SHP77 treated with DMSO at 0.1 percent for 48 hours (cell line): ENCODE measurements around the gene FYB1.

Source experiments
- DNase-seq: peaks from one replicate; lab custom pipeline; 2025; lab: John Stamatoyannopoulos, UW

FYB1 gene

DNA sequence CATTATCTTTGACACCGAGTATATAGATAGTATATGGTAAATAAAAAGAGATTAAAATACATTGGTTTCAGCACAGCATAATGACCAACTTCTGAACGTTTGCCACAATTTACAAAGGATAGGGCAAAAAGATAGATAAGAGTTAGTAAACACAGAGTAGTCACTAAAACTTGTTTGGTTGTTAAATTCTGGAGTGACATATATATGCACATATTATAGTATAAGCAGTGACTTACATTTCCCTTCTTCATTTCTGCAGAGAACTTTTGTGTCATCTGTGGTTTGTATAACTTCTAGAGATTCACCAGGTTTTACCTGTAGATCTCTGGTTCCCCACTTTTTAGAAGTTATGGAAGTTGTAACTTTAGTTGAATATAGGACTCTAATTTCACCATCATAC, 100.7 kb downstream of the FYB1 start:
- DNase-seq = no peak

DNA sequence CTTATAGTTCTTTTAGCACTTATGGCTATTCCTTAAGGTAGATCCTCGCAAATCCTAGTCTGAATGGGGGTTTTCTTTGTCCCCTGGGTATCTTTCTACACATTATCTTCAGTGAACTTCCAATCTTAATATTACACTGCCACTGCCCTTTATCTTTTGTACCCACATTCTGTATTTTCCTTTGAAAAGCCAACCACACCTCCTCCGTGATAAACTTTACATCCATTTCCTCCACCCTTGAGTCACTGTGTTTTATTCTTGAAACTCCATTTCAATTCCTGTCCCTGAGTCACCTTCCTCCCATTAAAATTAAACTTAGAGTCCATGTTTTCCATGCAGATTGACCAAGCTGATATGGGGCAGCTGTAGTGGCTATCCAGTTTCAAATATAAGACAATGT, 102.0 kb downstream of the FYB1 start:
- no peak for DNase-seq

GRCh38 chr5:39116344-39117170, 102.8 kb downstream of the FYB1 start:
- DNase-seq = no peak

GRCh38 chr5:39115644-39116343, 103.6 kb downstream of the FYB1 start:
- no peak for DNase-seq

- DNase-seq = no peak
Observed at GRCh38 chr5:39114155-39114554, 105.2 kb downstream of the FYB1 start.

- DNase-seq = no peak
Observed at GRCh38 chr5:39113354-39113953, 105.9 kb downstream of the FYB1 start.

DNA sequence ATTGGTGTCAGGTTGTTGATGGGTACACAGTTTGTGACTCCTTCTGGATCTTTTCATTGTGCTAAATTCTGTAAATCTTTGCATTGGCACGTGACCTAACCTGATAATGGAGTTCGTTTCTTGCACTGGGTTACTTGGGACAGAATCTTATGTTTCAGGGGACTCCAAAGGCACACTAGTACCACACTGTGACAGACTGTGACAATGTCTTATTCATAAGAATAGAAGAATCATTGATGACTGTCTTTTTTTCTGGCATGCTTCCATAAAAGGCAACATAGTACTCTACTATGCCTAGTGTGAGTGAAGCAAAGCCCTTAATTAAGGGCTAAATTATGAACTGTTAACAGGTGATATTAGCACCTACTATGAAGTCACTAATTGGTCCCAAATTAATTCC, 109.8 kb downstream of the FYB1 start:
- DNase-seq = no peak

GRCh38 chr5:39108987-39109386, 110.4 kb downstream of the FYB1 start:
- DNase-seq = no peak

DNA sequence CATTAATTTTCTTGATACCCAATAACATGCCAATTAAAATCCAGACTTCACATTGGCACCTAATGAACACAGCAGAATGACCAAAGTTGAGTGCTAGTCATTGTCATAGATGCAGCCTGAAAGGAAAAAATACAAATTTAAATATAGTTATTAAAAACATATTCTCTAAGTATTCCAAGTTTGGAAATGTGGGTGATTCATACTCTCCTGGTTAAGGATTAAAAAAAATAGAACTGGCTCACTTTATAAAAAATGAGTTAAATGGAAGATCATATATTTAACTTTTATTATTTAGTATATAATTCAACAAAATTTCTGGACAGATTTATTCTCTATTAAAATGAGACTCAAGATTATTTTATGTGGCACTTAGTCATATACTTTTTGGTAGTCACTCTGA, 112.0 kb downstream of the FYB1 start:
- no peak for DNase-seq

GRCh38 chr5:39106322-39106721, 113.0 kb downstream of the FYB1 start:
- DNase-seq = no peak

DNA sequence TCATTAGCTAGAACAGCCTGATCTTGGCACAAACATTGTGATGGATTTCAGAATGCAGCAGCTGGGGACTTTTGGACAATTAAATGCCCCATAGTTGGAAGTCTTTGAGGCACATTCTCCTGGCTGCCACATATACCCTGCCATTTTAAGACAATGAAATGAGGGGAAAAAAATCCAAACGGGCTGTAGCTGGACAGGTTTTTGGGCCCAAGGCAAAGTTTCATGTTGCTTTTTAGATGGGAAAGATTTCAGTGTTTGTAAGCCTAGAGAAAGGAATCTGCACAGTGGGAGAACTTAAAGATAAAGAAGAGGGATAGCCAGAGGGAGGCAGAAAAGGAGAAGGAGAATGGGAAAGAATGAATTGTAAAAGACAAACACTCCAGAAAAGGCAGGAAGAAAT, 115.1 kb downstream of the FYB1 start:
- no peak for DNase-seq

- no peak for DNase-seq
Observed at GRCh38 chr5:39102684-39103155, 116.6 kb downstream of the FYB1 start.

DNA sequence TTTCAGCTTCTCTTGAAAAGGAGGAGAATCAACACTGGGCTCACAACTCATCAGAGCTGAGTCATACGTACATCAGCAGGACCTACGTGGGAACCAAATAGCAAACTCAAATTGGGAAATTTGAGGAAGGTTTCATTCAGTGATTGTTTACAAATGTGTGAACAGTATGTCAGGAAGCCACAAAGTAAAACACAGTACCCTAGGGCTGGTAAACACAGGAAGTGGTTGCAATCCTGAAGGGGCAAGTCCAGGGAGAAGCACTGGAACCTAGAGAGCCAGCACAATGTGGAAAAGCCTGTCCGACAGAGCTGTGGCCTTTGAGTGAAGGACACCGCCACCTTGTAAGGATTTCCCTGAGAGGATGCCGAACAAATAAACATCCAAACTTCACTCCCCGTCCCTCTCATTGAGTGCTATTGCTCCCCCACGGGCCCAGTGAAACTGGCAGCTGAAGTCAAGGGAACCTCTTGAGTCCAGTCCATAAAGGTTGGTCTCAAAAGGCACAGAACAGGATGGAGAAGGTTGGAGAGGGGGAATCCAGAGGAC, 118.4 kb downstream of the FYB1 start:
- DNase-seq = peak; percentile 34

- no peak for DNase-seq
Observed at GRCh38 chr5:39100301-39100850, 119.0 kb downstream of the FYB1 start.

DNA sequence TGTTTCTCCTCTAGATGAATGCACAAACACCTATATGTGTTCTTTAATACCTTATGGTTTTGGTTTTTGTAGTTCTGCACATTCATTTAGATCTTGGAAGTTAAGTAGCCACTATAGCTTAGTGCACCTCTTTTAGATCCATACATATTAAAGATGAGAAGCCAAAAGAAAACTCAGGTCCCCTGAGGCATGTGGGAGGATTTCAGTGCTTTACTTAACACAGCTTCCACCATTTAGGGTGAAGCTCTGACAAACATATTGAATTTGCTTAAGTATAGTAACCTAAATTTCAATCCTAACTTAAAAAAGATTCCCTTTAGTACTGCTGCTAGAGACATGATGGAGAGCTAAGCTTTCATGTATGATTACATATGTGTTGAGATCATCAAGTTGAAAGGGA, 119.5 kb downstream of the FYB1 start:
- DNase-seq = no peak

- DNase-seq = no peak
Observed at GRCh38 chr5:39093352-39093751, 126.0 kb downstream of the FYB1 start.

DNA sequence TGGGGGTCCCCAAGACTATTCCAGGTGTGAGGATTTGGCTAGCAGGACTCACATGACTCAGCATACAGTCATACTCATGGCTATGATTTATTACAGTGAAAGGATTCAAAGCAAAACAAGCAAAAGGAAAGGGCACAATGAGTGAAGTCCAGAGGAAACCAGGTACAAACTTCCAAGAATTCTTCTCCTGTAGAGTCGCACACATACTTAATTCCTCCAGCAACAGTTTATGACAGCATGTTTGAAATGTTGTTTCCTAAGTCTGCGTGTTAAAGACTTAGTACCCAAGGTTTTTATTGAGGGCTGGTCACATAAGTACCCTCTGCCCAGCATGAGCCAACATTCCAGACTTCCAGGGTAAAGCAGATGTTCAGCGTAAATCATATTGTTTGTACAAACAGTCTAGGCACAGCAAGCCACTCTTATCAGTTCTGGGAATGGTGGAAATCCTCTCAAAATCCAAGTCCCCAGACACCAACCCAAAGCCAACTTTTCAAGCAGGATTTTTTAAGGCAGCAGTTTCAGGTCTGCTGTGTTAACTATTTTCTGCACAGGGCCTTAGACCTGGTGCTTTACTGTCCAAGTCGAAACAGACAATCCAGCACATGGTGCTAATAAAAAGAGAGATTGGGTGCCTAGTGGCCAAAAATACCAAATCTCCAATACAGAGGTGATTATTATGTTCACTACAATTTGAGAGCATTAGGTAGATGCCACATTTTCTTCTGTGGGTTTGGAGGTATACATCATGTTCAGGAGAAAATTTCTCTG, 126.6 kb downstream of the FYB1 start:
- DNase-seq = peak; percentile 96

DNA sequence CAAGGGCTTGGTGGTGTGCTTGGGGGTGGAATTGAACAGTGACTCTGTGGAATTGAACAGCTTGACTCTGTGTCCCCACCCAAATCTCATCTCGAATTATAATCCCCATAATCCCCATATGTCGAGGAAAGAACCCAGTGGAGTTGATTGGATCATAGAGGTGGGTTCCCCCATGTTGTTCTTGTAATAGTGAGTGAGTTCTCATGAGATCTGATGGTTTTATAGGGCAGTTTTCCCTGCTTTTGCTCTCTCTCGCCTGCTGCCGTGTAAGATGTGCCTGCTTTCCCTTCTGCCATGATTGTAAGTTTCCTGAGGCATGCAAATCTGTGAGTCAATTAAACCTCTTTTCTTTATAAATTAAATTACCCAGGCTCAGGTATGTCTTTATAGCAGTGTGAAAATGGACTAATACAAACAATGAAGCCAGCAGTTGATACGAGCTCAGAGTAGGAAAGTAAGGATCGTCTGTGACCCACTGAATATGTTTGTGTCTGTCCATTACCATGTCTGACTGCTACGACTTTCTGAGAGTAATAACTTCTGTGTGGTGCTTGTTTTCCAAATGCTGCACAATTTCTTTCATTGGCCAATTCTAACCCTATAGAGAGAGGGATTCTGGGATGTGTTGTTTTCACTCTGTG, 127.3 kb downstream of the FYB1 start:
- DNase-seq = no peak

DNA sequence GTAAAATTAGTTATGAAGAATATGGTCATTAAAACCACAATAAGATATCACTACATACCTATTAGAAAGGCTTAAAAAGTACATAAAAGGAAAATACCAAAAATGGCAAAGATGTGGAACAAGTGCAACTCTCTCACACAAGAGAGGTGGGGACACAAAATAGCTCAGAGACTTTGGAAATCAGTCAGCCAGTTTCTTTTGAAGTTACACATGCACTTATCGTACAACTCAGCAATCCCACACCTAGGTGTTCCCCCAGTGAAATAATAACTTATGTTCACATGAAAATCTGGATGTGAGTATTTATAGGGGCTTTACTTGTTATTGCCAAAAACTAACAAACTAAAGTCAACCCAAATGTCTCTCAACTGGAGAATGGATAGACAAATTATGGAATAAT, 135.4 kb downstream of the FYB1 start:
- DNase-seq = no peak

- no peak for DNase-seq
Observed at GRCh38 chr5:39082995-39083394, 136.4 kb downstream of the FYB1 start.

DNA sequence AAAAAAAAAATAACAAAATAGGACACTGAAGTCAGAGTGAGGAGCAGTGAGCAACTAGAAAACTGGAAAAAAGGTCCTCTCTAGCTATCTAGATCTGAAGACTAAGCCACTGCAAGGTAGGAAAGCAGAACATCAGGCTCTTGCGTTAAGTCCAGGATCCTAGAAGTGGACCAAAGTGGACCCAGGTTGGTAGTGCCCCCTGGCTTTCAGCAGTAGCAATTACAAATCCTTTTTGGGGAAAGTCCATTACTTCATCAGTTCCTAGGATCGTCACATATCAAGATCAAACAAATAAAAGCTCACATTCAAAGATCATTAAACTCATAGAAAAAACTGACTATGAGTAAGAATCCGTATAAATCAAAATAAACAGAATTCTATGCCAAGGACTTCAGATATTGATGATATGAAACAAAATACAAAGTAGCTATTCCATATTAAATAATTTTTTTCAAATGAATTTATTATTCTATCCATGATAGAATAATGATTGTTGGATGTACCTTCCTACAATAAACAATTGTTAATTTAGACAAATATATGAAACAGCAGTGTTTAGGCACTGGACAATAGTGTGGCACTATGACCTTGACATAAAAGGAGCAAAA, 138.7 kb downstream of the FYB1 start:
- DNase-seq = peak; percentile 38
